ENCODE measurements around the gene C16orf90. TPM values are rescaled to one million over a fixed set of nuclear protein-coding genes. Genes with fewer than 3 reads are reported as not detected.

C16orf90 gene
- not detected in 2 replicates for total RNA-seq

DNA sequence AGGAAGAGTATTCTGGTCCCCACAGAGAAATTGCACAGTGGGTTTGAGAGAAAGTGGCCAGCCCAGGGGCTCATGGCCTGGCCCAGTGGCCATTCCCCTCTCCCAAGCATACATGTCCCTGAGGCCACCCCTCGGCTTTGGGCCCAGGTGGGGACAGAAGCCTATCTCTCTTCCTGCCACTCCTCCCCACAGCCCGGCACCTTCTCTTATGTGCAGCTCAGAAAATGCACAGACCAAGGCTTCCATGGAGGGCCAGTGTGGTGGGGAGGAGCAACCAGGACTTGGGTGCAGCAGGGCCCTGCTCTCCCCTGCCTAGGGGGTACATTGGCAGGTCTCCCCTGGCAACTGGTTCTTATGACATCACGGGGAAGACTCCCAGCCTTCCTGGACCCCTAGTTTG is at the start of gene C16orf90:
TSS of gene C16orf90 (minus strand) at position 314 of the 400 bp plus-strand sequence. CDS start at position 246, 68 bp downstream.

Other genes with a start within 250 kb of the C16orf90 start
- under 0.01 TPM in 1 of 2 replicates, not detected in the other for gene MEFV, start 238.9 kb downstream of the C16orf90 start, total RNA-seq
- gene ZNF263, start 212.0 kb downstream of the C16orf90 start, total RNA-seq = 31.0 and 34.0 TPM in 2 replicates
- gene TIGD7, start 190.1 kb downstream of the C16orf90 start, total RNA-seq = 1.5 TPM in 2 replicates
- 6.1 and 10.2 TPM in 2 replicates for gene ZNF75A, start 190.0 kb downstream of the C16orf90 start, total RNA-seq
- not detected in 2 replicates for gene OR2C1, start 139.6 kb downstream of the C16orf90 start, total RNA-seq
- 12.0 and 14.5 TPM in 2 replicates for gene ZSCAN32, start 94.5 kb downstream of the C16orf90 start, total RNA-seq
- 7.4 and 8.3 TPM in 2 replicates for gene ZNF174, start 94.3 kb downstream of the C16orf90 start, total RNA-seq
- gene ZNF597, start 52.0 kb downstream of the C16orf90 start, total RNA-seq = 1.2 and 1.8 TPM in 2 replicates
- 18.3 and 21.7 TPM in 2 replicates for gene NAA60, start 51.8 kb downstream of the C16orf90 start, total RNA-seq
- 10.0 and 16.6 TPM in 2 replicates for gene CLUAP1, start 5.5 kb upstream of the C16orf90 start, total RNA-seq
- not detected in 2 replicates for gene NLRC3, start 81.9 kb upstream of the C16orf90 start, total RNA-seq
- gene SLX4, start 116.1 kb upstream of the C16orf90 start, total RNA-seq = 4.5 and 5.3 TPM in 2 replicates
- 4.6 and 6.3 TPM in 2 replicates for gene DNASE1, start 159.2 kb upstream of the C16orf90 start, total RNA-seq
- gene TRAP1, start 222.0 kb upstream of the C16orf90 start, total RNA-seq = 155 and 165 TPM in 2 replicates

Data from airway epithelial cell (primary cell).